Adrenal gland (tissue), 5 donors: Measurements from ENCODE around the gene CES2.

Source experiments
- POLR2A ChIP-seq, 2 donors: fragments of 450-650 bp; IDR thresholded peaks; one replicate each; pipeline ENCODE4 v1.6.1; 2017; ENCODE audit warnings: antibody characterized with exemption in 2 of 2, mild to moderate bottlenecking in 2 of 2, moderate library complexity in 1 of 2
- TF ChIP-seq, protein P1 (sequence below), 6 experiments: fragments of 450-650 bp in 4 of 6; fragments of 200-600 bp in 2 of 6; sonication (generic) in 1 of 6; IDR thresholded peaks; 1 replicate in 5 of 6; 2 replicates in 1 of 6; pipeline versions ENCODE4 v1.5.1 to v1.8.0; 2016 to 2021; ENCODE audit warnings: antibody characterized with exemption in 6 of 6, mild to moderate bottlenecking in 2 of 6, moderate library complexity in 1 of 6
- donor health status: DM: no; HTN: no; CAD: no.

DNA sequence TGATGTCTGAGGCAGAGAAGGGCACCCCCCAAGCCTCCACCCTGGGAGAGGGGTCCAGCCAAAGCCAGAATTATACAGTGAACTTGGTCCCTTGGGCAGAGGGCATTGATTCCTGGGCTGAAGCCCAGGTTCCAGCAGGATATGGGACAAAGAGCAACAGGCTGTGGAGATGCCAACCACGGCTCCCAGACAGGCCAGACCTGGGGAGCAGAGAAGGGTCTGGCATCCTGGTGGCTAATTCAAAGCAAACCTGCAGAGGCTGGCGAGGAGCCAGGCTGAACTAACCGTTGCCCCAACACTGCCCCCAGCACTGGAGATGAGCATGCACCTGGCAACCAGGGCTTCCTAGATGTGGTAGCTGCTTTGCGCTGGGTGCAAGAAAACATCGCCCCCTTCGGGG lies 28.7 kb downstream of the CES2 start:
- TF ChIP-seq, protein P1, sequence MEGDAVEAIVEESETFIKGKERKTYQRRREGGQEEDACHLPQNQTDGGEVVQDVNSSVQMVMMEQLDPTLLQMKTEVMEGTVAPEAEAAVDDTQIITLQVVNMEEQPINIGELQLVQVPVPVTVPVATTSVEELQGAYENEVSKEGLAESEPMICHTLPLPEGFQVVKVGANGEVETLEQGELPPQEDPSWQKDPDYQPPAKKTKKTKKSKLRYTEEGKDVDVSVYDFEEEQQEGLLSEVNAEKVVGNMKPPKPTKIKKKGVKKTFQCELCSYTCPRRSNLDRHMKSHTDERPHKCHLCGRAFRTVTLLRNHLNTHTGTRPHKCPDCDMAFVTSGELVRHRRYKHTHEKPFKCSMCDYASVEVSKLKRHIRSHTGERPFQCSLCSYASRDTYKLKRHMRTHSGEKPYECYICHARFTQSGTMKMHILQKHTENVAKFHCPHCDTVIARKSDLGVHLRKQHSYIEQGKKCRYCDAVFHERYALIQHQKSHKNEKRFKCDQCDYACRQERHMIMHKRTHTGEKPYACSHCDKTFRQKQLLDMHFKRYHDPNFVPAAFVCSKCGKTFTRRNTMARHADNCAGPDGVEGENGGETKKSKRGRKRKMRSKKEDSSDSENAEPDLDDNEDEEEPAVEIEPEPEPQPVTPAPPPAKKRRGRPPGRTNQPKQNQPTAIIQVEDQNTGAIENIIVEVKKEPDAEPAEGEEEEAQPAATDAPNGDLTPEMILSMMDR (IDR thresholded peaks at IDR 0.05), result no peak
- no peak for TF ChIP-seq POLR2A (IDR thresholded peaks at IDR 0.05)
